Left lung (tissue), 10 donors: ENCODE measurements around the gene BCAS3. TPM values are rescaled to one million over a fixed set of nuclear protein-coding genes. Genes with fewer than 3 reads are reported as not detected.
A peak's percentile ranks its signal among the peaks of the same experiment; 100 is the strongest.

Source experiments
- ATAC-seq: fragments of 200-7000 bp; cut with Tn5 transposase; one replicate; pipeline ENCODE4 v1.9.1; 2020; ENCODE audit warnings: moderate library complexity
- DNase-seq, 4 donors: peaks; one replicate each; pipeline ENCODE4 v3.0.0-alpha.2; 2013 to 2020
- H3K27ac ChIP-seq, 2 donors: fragments of 200-600 bp; sonication (generic) in 1 of 2; one replicate each; pipeline versions ENCODE4 v1.5.0 to v1.8.0; 2020 to 2021
- H3K27me3 ChIP-seq, 2 donors: fragments of 200-600 bp; sonication (generic) in 1 of 2; one replicate each; pipeline versions ENCODE4 v1.5.0 to v1.8.0; 2020 to 2021
- H3K36me3 ChIP-seq, 2 donors: fragments of 200-600 bp; sonication (generic) in 1 of 2; one replicate each; pipeline versions ENCODE4 v1.5.0 to v1.8.0; 2020 to 2021
- H3K4me1 ChIP-seq, 2 donors: fragments of 200-600 bp; one replicate each; pipeline ENCODE4 v1.8.0; 2021
- H3K4me3 ChIP-seq, 2 donors: fragments of 200-600 bp; sonication (generic) in 1 of 2; one replicate each; pipeline versions ENCODE4 v1.5.0 to v1.8.0; 2020 to 2021; ENCODE audit warnings: mild to moderate bottlenecking in 1 of 2
- H3K9me3 ChIP-seq, 2 donors: fragments of 200-600 bp; sonication (generic) in 1 of 2; one replicate each; pipeline versions ENCODE4 v1.5.0 to v1.8.0; 2020 to 2021
- CTCF ChIP-seq, 2 donors: fragments of 200-600 bp; sonication (generic) in 1 of 2; IDR thresholded peaks; one replicate each; pipeline versions ENCODE4 v1.5.0 to v1.8.0; 2021; ENCODE audit warnings: antibody characterized with exemption in 2 of 2
- intact Hi-C, 2 donors: fragments of 100-400 bp; cut with DNase I; formaldehyde crosslinking; loops; one replicate each; pipeline versions ENCODE4 v1.11.2 to v1.14.2; 2022
- polyA plus RNA-seq, 6 donors: library from polyadenylated mRNA; unstranded; fragments of 120-200 nt; gene quantifications; one replicate each; pipeline ENCODE4 v1.2.1, GENCODE V29; 2013; ENCODE audit not compliant: insufficient read length in 6 of 6
- total RNA-seq, 2 donors: library from RNA; stranded (reverse); fragmentation: NEBNext Ultra II Directional; extraction: Animal tissue kit (Norgen Biotek cat#: 25700); gene quantifications; one replicate each; pipeline ENCODE4 v1.2.1, GENCODE V29; 2021
- donor health status: DM: no; HTN: yes; CAD: no.
- donor health status: DM: no; HTN: no; CAD: no.

BCAS3 gene
- total and polyA plus RNA-seq, 8 donors = 21.2 to 29.6 (median 28.0) TPM

- no peak for TF ChIP-seq CTCF (IDR thresholded peaks at IDR 0.05)
- no peaks in the 10 kb centered on the region for H3K27me3 ChIP-seq
- H3K4me1 ChIP-seq = peaks cover 0 to 6% of the 10 kb centered on the region in 2 donors
- intact Hi-C loops = no loop called here
- no peak overlapping the region for H3K27ac ChIP-seq
- no peaks in the 10 kb centered on the region for H3K9me3 ChIP-seq
- ATAC-seq = no peak
- no peak overlapping the region for H3K4me3 ChIP-seq
- DNase-seq = no peak
- no peaks in the 10 kb centered on the region for H3K36me3 ChIP-seq
Observed at GRCh38 chr17:61371606-61372005, 694.0 kb downstream of the BCAS3 start.

DNA sequence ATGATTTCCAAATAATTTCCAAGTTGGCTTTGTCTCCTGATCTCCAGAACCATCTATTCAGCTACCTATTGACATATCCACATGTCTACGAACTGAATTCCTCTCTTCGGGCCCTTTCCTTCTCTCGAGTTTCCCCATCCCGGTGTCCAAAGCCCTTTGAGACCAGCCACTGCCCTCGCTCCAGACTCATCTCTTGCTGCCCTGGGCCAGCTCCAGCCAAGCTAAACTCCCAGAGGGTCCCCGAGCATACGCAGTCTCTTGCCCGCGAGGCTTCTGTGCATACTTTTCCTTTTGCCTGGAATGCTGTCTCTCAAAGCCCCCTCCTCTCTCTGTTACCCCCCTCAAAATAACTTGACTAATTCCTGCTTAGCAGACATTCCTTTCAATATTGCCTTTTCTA is 694.8 kb downstream of the BCAS3 start:
- intact Hi-C loops = no loop called here
- H3K27me3 ChIP-seq = no peaks in the 10 kb centered on the region
- H3K4me3 ChIP-seq = no peak overlapping the region
- no peaks in the 10 kb centered on the region for H3K9me3 ChIP-seq
- H3K4me1 ChIP-seq = peaks cover 0 to 6% of the 10 kb centered on the region in 2 donors
- TF ChIP-seq CTCF (IDR thresholded peaks at IDR 0.05) = no peak
- H3K36me3 ChIP-seq = no peaks in the 10 kb centered on the region
- no peak overlapping the region for H3K27ac ChIP-seq
- DNase-seq (no peak), ATAC-seq (no peak)

- no peak for TF ChIP-seq CTCF (IDR thresholded peaks at IDR 0.05)
- Histone ChIP-seq H3K36me3 (no peaks in the 10 kb centered on the region), H3K9me3 (no peaks in the 10 kb centered on the region), H3K4me3 (no peak overlapping the region), H3K27ac (no peak overlapping the region), H3K4me1 (peaks cover 0 to 6% of the 10 kb centered on the region in 2 donors), H3K27me3 (no peaks in the 10 kb centered on the region)
- ATAC-seq (no peak), DNase-seq (peak in 1 of 4 donors; percentile 50)
- intact Hi-C loops = no loop called here
Observed at GRCh38 chr17:61376931-61377838, 699.5 kb downstream of the BCAS3 start.

DNA sequence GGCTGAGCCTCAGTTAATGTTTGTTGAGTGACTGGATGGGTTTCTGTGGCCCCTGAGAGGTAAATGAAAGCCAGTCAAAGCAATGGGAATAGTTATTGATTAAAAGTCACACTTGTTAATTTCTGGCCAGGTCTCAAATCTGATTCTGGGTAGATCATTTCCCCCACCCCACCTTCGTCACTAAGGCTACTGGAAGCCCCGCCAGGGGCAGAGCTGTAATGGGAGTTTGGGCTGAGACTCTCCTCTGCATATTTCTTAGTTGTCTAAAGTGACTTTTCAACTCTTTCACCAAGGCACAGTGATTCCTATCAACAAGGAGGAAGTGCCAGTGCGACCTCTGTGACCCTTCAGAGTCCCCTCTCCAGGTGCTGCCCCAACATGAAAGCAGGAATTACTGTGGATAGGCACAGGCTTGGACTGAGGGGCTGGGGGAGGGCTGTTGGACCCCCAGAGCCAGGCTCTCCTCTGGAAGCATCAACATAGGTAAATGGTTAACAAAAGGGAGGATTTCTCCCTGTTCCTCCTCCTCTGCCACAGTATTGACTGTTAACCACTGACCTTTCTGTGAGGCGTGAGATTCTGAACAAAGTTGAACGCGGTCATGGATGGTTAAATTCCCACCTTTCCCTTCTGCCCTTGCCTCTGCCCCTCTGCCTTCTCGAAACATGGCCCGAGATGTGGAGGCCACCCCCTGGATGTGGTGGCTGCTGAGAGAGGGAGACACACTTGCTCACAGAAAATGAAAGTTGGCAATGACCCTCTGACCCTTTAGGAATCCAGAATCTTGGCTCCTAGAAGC is 701.2 kb downstream of the BCAS3 start:
- DNase-seq (peak in 1 of 4 donors; percentile 10), ATAC-seq (no peak)
- H3K9me3 ChIP-seq = no peaks in the 10 kb centered on the region
- no peaks in the 10 kb centered on the region for H3K36me3 ChIP-seq
- TF ChIP-seq CTCF (IDR thresholded peaks at IDR 0.05) = no peak
- peaks cover 0 to 6% of the 10 kb centered on the region in 2 donors for H3K4me1 ChIP-seq
- intact Hi-C loops = no loop called here
- H3K27ac ChIP-seq = no peak overlapping the region
- no peak overlapping the region for H3K4me3 ChIP-seq
- H3K27me3 ChIP-seq = no peaks in the 10 kb centered on the region
